ENCODE data around the gene EFCAB5. TPM values are rescaled to one million over a fixed set of nuclear protein-coding genes. Genes with fewer than 3 reads are reported as not detected.

The EFCAB5 gene
- total and polyA plus RNA-seq, 7 experiments from 2014 or later, result 0.25 to 2.4 (median 1.0) TPM; not detected in 1

- no peak overlapping the region for H3K27ac Mint-ChIP-seq
- no peaks in the 10 kb centered on the region for H3K9me3 ChIP-seq (ENCODE audit: control insufficient read depth in 2 of 3, low read length in 3 of 3)
- ChIA-PET CTCF (interaction anchor here (0.6 kb wide), 1 partner anchor 65 kb away, joined by 3 read pairs; no protein-coding TSS in a partner anchor), POLR2A (interaction anchor here (0.9 kb wide), 1 partner anchor 375 kb away, joined by 3 read pairs; no protein-coding TSS in a partner anchor)
- no peak overlapping the region for H3K4me3 ChIP-seq (ENCODE audit: low read length)
- H3K4me1 Mint-ChIP-seq, result no peaks in the 10 kb centered on the region
- DNase-seq (no peak), ATAC-seq (no peak)
- H3K4me3 Mint-ChIP-seq, result no peak overlapping the region
- H3K27me3 Mint-ChIP-seq, result peaks cover 0 to 16% (median 0%) of the 10 kb centered on the region in 5 donors
- H3K36me3 Mint-ChIP-seq, result peaks cover 0 to 11% (median 0%) of the 10 kb centered on the region in 5 donors
- no peak overlapping the region for H3K27ac ChIP-seq (ENCODE audit: low read depth, low read length)
- H3K36me3 ChIP-seq (ENCODE audit: control insufficient read depth in 2 of 3, insufficient read depth in 3 of 3, low read length in 3 of 3), result no peaks in the 10 kb centered on the region
- H3K9me3 Mint-ChIP-seq, result peaks cover 0 to 11% (median 0%) of the 10 kb centered on the region in 11 donors
- no peaks in the 10 kb centered on the region for H3K27me3 ChIP-seq (ENCODE audit: control insufficient read depth in 2 of 2, insufficient read depth in 2 of 2, low read length in 2 of 2)
- intact Hi-C loops (cut with micrococcal nuclease), result no loop called here
- no peaks in the 10 kb centered on the region for H3K4me1 ChIP-seq (ENCODE audit: control insufficient read depth in 2 of 2, insufficient read depth in 2 of 2, low read length in 2 of 2)
Observed at GRCh38 chr17:29962656-29963055, 21.2 kb downstream of the EFCAB5 start.

- Histone ChIP-seq H3K4me1 (ENCODE audit: control insufficient read depth in 2 of 2, insufficient read depth in 2 of 2, low read length in 2 of 2) (no peaks in the 10 kb centered on the region), H3K9me3 (ENCODE audit: control insufficient read depth in 2 of 3, low read length in 3 of 3) (no peaks in the 10 kb centered on the region), H3K27me3 (ENCODE audit: control insufficient read depth in 2 of 2, insufficient read depth in 2 of 2, low read length in 2 of 2) (no peaks in the 10 kb centered on the region), H3K27ac (ENCODE audit: low read depth, low read length) (no peak overlapping the region), H3K36me3 (ENCODE audit: control insufficient read depth in 2 of 3, insufficient read depth in 3 of 3, low read length in 3 of 3) (no peaks in the 10 kb centered on the region), H3K4me3 (ENCODE audit: low read length) (no peak overlapping the region)
- POLR2A ChIA-PET, result no interaction called here
- H3K4me3 Mint-ChIP-seq, result no peak overlapping the region
- peaks cover 0 to 7% (median 0%) of the 10 kb centered on the region in 11 donors for H3K9me3 Mint-ChIP-seq
- CTCF ChIA-PET, result no interaction called here
- no peaks in the 10 kb centered on the region for H3K36me3 Mint-ChIP-seq
- no peak for ATAC-seq
- H3K27me3 Mint-ChIP-seq, result peaks cover 0 to 9% (median 0%) of the 10 kb centered on the region in 5 donors
- H3K27ac Mint-ChIP-seq, result no peak overlapping the region
- H3K4me1 Mint-ChIP-seq, result no peaks in the 10 kb centered on the region
- intact Hi-C loops (cut with micrococcal nuclease), result no loop called here
- no peak for DNase-seq
Observed at GRCh38 chr17:29968271-29968670, 26.8 kb downstream of the EFCAB5 start.

GRCh38 chr17:29972277-29972676 lies 30.8 kb downstream of the EFCAB5 start:
- H3K27me3 ChIP-seq (ENCODE audit: control insufficient read depth in 2 of 2, insufficient read depth in 2 of 2, low read length in 2 of 2), result no peaks in the 10 kb centered on the region
- no peaks in the 10 kb centered on the region for H3K9me3 ChIP-seq (ENCODE audit: control insufficient read depth in 2 of 3, low read length in 3 of 3)
- no peak overlapping the region for H3K27ac ChIP-seq (ENCODE audit: low read depth, low read length)
- H3K36me3 Mint-ChIP-seq, result no peaks in the 10 kb centered on the region
- H3K36me3 ChIP-seq (ENCODE audit: control insufficient read depth in 2 of 3, insufficient read depth in 3 of 3, low read length in 3 of 3), result no peaks in the 10 kb centered on the region
- H3K4me3 ChIP-seq (ENCODE audit: low read length), result no peak overlapping the region
- no peaks in the 10 kb centered on the region for H3K4me1 ChIP-seq (ENCODE audit: control insufficient read depth in 2 of 2, insufficient read depth in 2 of 2, low read length in 2 of 2)
- no peaks in the 10 kb centered on the region for H3K9me3 Mint-ChIP-seq
- H3K27ac Mint-ChIP-seq, result no peak overlapping the region
- ChIA-PET CTCF (interaction anchor here (0.6 kb wide), 1 partner anchor 1678 kb away, joined by 3 read pairs; no protein-coding TSS in a partner anchor), POLR2A (no interaction called here)
- DNase-seq (no peak), ATAC-seq (no peak)
- H3K4me3 Mint-ChIP-seq, result no peak overlapping the region
- intact Hi-C loops (cut with micrococcal nuclease), result no loop called here
- peaks cover 0 to 14% (median 0%) of the 10 kb centered on the region in 5 donors for H3K27me3 Mint-ChIP-seq
- H3K4me1 Mint-ChIP-seq, result no peaks in the 10 kb centered on the region

GRCh38 chr17:29973005-29973404 lies 31.6 kb downstream of the EFCAB5 start:
- ChIA-PET POLR2A (no interaction called here), CTCF (no interaction called here)
- Mint-ChIP-seq H3K27ac (no peak overlapping the region), H3K4me1 (no peaks in the 10 kb centered on the region), H3K36me3 (no peaks in the 10 kb centered on the region), H3K9me3 (no peaks in the 10 kb centered on the region), H3K27me3 (peaks cover 0 to 15% (median 0%) of the 10 kb centered on the region in 5 donors), H3K4me3 (no peak overlapping the region)
- no peaks in the 10 kb centered on the region for H3K36me3 ChIP-seq (ENCODE audit: control insufficient read depth in 2 of 3, insufficient read depth in 3 of 3, low read length in 3 of 3)
- H3K4me1 ChIP-seq (ENCODE audit: control insufficient read depth in 2 of 2, insufficient read depth in 2 of 2, low read length in 2 of 2), result no peaks in the 10 kb centered on the region
- no peaks in the 10 kb centered on the region for H3K9me3 ChIP-seq (ENCODE audit: control insufficient read depth in 2 of 3, low read length in 3 of 3)
- no peaks in the 10 kb centered on the region for H3K27me3 ChIP-seq (ENCODE audit: control insufficient read depth in 2 of 2, insufficient read depth in 2 of 2, low read length in 2 of 2)
- no peak for ATAC-seq
- no peak overlapping the region for H3K4me3 ChIP-seq (ENCODE audit: low read length)
- intact Hi-C loops (cut with micrococcal nuclease), result no loop called here
- no peak for DNase-seq
- no peak overlapping the region for H3K27ac ChIP-seq (ENCODE audit: low read depth, low read length)

GRCh38 chr17:29977836-29978235 lies 36.4 kb downstream of the EFCAB5 start:
- intact Hi-C loops (cut with micrococcal nuclease), result no loop called here
- CTCF ChIA-PET, result no interaction called here
- no peak overlapping the region for H3K27ac Mint-ChIP-seq

GRCh38 chr17:29980261-29980660 lies 38.8 kb downstream of the EFCAB5 start:
- H3K9me3 Mint-ChIP-seq, result peaks cover 0 to 11% (median 3%) of the 10 kb centered on the region in 11 donors
- ChIA-PET CTCF (no interaction called here), POLR2A (interaction anchor here (0.7 kb wide), 1 partner anchor 49 kb away, joined by 3 read pairs; no protein-coding TSS in a partner anchor)
- no peaks in the 10 kb centered on the region for H3K4me1 Mint-ChIP-seq
- Histone ChIP-seq H3K4me1 (ENCODE audit: control insufficient read depth in 2 of 2, insufficient read depth in 2 of 2, low read length in 2 of 2) (no peaks in the 10 kb centered on the region), H3K27me3 (ENCODE audit: control insufficient read depth in 2 of 2, insufficient read depth in 2 of 2, low read length in 2 of 2) (no peaks in the 10 kb centered on the region), H3K4me3 (ENCODE audit: low read length) (no peak overlapping the region), H3K27ac (ENCODE audit: low read depth, low read length) (no peak overlapping the region), H3K36me3 (ENCODE audit: control insufficient read depth in 2 of 3, insufficient read depth in 3 of 3, low read length in 3 of 3) (no peaks in the 10 kb centered on the region), H3K9me3 (ENCODE audit: control insufficient read depth in 2 of 3, low read length in 3 of 3) (no peaks in the 10 kb centered on the region)
- no peak overlapping the region for H3K4me3 Mint-ChIP-seq
- H3K27me3 Mint-ChIP-seq, result peaks cover 0 to 23% (median 4%) of the 10 kb centered on the region in 5 donors
- ATAC-seq (no peak), DNase-seq (no peak)
- no peak overlapping the region for H3K27ac Mint-ChIP-seq
- peaks cover 0 to 4% (median 0%) of the 10 kb centered on the region in 5 donors for H3K36me3 Mint-ChIP-seq
- intact Hi-C loops (cut with micrococcal nuclease), result no loop called here

More at GRCh38 chr17:29977836-29978235, 36.4 kb downstream of the EFCAB5 start:
- DNase-seq, result no peak
- Mint-ChIP-seq H3K4me1 (no peaks in the 10 kb centered on the region), H3K27me3 (peaks cover 0 to 21% (median 0%) of the 10 kb centered on the region in 5 donors), H3K36me3 (no peaks in the 10 kb centered on the region), H3K4me3 (no peak overlapping the region), H3K9me3 (peaks cover 0 to 3% (median 0%) of the 10 kb centered on the region in 11 donors)
- ATAC-seq, result no peak
- Histone ChIP-seq H3K27me3 (ENCODE audit: control insufficient read depth in 2 of 2, insufficient read depth in 2 of 2, low read length in 2 of 2) (no peaks in the 10 kb centered on the region), H3K36me3 (ENCODE audit: control insufficient read depth in 2 of 3, insufficient read depth in 3 of 3, low read length in 3 of 3) (no peaks in the 10 kb centered on the region), H3K4me1 (ENCODE audit: control insufficient read depth in 2 of 2, insufficient read depth in 2 of 2, low read length in 2 of 2) (no peaks in the 10 kb centered on the region), H3K9me3 (ENCODE audit: control insufficient read depth in 2 of 3, low read length in 3 of 3) (no peaks in the 10 kb centered on the region), H3K27ac (ENCODE audit: low read depth, low read length) (no peak overlapping the region), H3K4me3 (ENCODE audit: low read length) (no peak overlapping the region)
- POLR2A ChIA-PET, result interaction anchor here (0.6 kb wide), 1 partner anchor 49 kb away, joined by 3 read pairs; no protein-coding TSS in a partner anchor

GRCh38 chr17:29982991-29983653 lies 41.7 kb downstream of the EFCAB5 start:
- intact Hi-C loops (cut with micrococcal nuclease), result no loop called here

More at GRCh38 chr17:29982991-29983653, 41.7 kb downstream of the EFCAB5 start:
- Mint-ChIP-seq H3K4me1 (no peaks in the 10 kb centered on the region), H3K4me3 (no peak overlapping the region), H3K27me3 (peaks cover 0 to 10% (median 4%) of the 10 kb centered on the region in 5 donors), H3K36me3 (peaks cover 0 to 4% (median 0%) of the 10 kb centered on the region in 5 donors), H3K9me3 (peaks cover 0 to 23% (median 5%) of the 10 kb centered on the region in 11 donors), H3K27ac (no peak overlapping the region)
- Histone ChIP-seq H3K27ac (ENCODE audit: low read depth, low read length) (no peak overlapping the region), H3K27me3 (ENCODE audit: control insufficient read depth in 2 of 2, insufficient read depth in 2 of 2, low read length in 2 of 2) (no peaks in the 10 kb centered on the region), H3K4me3 (ENCODE audit: low read length) (no peak overlapping the region), H3K4me1 (ENCODE audit: control insufficient read depth in 2 of 2, insufficient read depth in 2 of 2, low read length in 2 of 2) (no peaks in the 10 kb centered on the region), H3K9me3 (ENCODE audit: control insufficient read depth in 2 of 3, low read length in 3 of 3) (no peaks in the 10 kb centered on the region), H3K36me3 (ENCODE audit: control insufficient read depth in 2 of 3, insufficient read depth in 3 of 3, low read length in 3 of 3) (no peaks in the 10 kb centered on the region)
- CTCF ChIA-PET, result interaction anchor here (0.6 kb wide), 1 partner anchor 189 kb away, joined by 3 read pairs; no protein-coding TSS in a partner anchor
- POLR2A ChIA-PET, result no interaction called here
- DNase-seq, result no peak
- no peak for ATAC-seq

All from naive thymus-derived CD4-positive, alpha-beta T cell (primary cell).